ENCODE measurements around the gene NYNRIN. TPM values are rescaled to one million over a fixed set of nuclear protein-coding genes. Genes with fewer than 3 reads are reported as not detected.
A peak's percentile ranks its signal among the peaks of the same experiment; 100 is the strongest.

The NYNRIN gene
- total RNA-seq, 1 experiment from 2014 or later = 18.7 TPM

- Mint-ChIP-seq H3K27ac (no peak overlapping the region), H3K36me3 (ENCODE audit: insufficient read depth in 1 of 3, low read depth in 3 of 3) (peaks cover 5 to 26% (median 18%) of the 10 kb centered on the region in 3 experiments; a peak in 6 of 7 replicates), H3K9me3 (no peaks in the 10 kb centered on the region), H3K27me3 (ENCODE audit: low read depth) (no peaks in the 10 kb centered on the region), H3K4me1 (peaks cover 9 to 11% of the 10 kb centered on the region in 2 experiments), H3K4me3 (no peak overlapping the region)
- H3K9me3 ChIP-seq (ENCODE audit: control insufficient read depth, low read depth, low read length) = no peaks in the 10 kb centered on the region
- no peak overlapping the region for H3K18ac ChIP-seq (ENCODE audit: insufficient read length, low read depth, low read length)
- no peak overlapping the region for H3T11ph ChIP-seq (ENCODE audit: low read length)
- H3K9ac ChIP-seq (ENCODE audit: extremely low read depth, insufficient read length, low read length) = no peak overlapping the region
- no peak overlapping the region for H2BK120ac ChIP-seq (ENCODE audit: low read depth, low read length, poor library complexity, severe bottlenecking)
- no peak overlapping the region for H4K5ac ChIP-seq (ENCODE audit: insufficient read length, low read depth, low read length)
- no peaks in the 10 kb centered on the region for H3K4me1 ChIP-seq (ENCODE audit: insufficient read depth, low read length)
- no peaks in the 10 kb centered on the region for H3K79me2 ChIP-seq (ENCODE audit: insufficient read depth, low read length)
- TF ChIP-seq CTCF (conservative IDR thresholded peaks at IDR 0.05) = no peak
- no peaks in the 10 kb centered on the region for H3K27me3 ChIP-seq (ENCODE audit: insufficient read depth, low read length)
- H2BK12ac ChIP-seq (ENCODE audit: insufficient read length, low read depth, low read length) = no peak overlapping the region
- peak; percentile 6 for DNase-seq
- WGBS (ENCODE audit: extremely low coverage, insufficient read length, low lambda C conversion rate) = no CpG with 5 or more reads among the region's 6 CpGs
- H3K23me2 ChIP-seq (ENCODE audit: insufficient read length, low read depth, low read length, poor library complexity, severe bottlenecking) = no peaks in the 10 kb centered on the region
- no peak overlapping the region for H2BK20ac ChIP-seq (ENCODE audit: low read depth, low read length, poor library complexity, severe bottlenecking)
- H3K79me1 ChIP-seq (ENCODE audit: insufficient read depth, low read depth, low read length, poor library complexity, severe bottlenecking) = no peaks in the 10 kb centered on the region
- no peak overlapping the region for H4K8ac ChIP-seq (replicated peaks; ENCODE audit: insufficient read length, low read depth, low read length)
- no peak overlapping the region for H3K14ac ChIP-seq (ENCODE audit: insufficient read depth, low read length)
- H2BK15ac ChIP-seq (ENCODE audit: low read depth, low read length) = no peak overlapping the region
- H4K91ac ChIP-seq (ENCODE audit: insufficient read length, low read depth, low read length) = no peak overlapping the region
- no peak overlapping the region for H3K27ac ChIP-seq (ENCODE audit: insufficient read length, low read depth, low read length)
- H4K20me1 ChIP-seq (ENCODE audit: control insufficient read depth, insufficient read depth, insufficient read length) = no peaks in the 10 kb centered on the region
- H3K4ac ChIP-seq (ENCODE audit: low read depth, low read length) = no peak overlapping the region
- H2AFZ ChIP-seq (ENCODE audit: low read length) = no peak overlapping the region
- H3K23ac ChIP-seq (ENCODE audit: insufficient read length, low read depth, low read length) = no peak overlapping the region
- no peak overlapping the region for H3K56ac ChIP-seq (ENCODE audit: insufficient read length, low read depth, low read length)
- no peak overlapping the region for H2AK5ac ChIP-seq (ENCODE audit: insufficient read length, low read length)
- H2BK5ac ChIP-seq (ENCODE audit: insufficient read length, low read length) = no peak overlapping the region
- H3K4me2 ChIP-seq (ENCODE audit: insufficient read depth, insufficient read length, low read length) = no peak overlapping the region
These were observed 10.4 kb downstream of the NYNRIN start for GRCh38 chr14:24409192-24409591.
